ENCODE measurements around the gene C12orf57.

The C12orf57 gene

GRCh38 chr12:6937481-6938352 is 6.1 kb upstream of the C12orf57 start:
- H3K27me3 ChIP-seq (ENCODE audit: insufficient read depth, poor library complexity, severe bottlenecking), result no peaks in the 10 kb centered on the region
- H3K9me3 ChIP-seq (ENCODE audit: severe bottlenecking), result no peaks in the 10 kb centered on the region
- H3K27ac ChIP-seq (ENCODE audit: poor library complexity, severe bottlenecking), result peak overlapping the region; percentile 55
- H3K36me3 ChIP-seq (ENCODE audit: low read depth), result peaks cover 43% of the 10 kb centered on the region
- ATAC-seq (ENCODE audit: low read depth) (peak; percentile 85), DNase-seq (ENCODE audit: low spot score) (peak; percentile 91)
- peak overlapping the region; percentile 31 for H3K4me3 ChIP-seq (ENCODE audit: severe bottlenecking)
- peaks cover 3% of the 10 kb centered on the region for H3K4me1 ChIP-seq (ENCODE audit: insufficient read depth, poor library complexity, severe bottlenecking)
- TF ChIP-seq CTCF (IDR thresholded peaks at IDR 0.05; ENCODE audit: poor library complexity, severe bottlenecking), result peak; percentile 97

- Histone ChIP-seq H3K27me3 (ENCODE audit: insufficient read depth, poor library complexity, severe bottlenecking) (no peaks in the 10 kb centered on the region), H3K4me1 (ENCODE audit: insufficient read depth, poor library complexity, severe bottlenecking) (peaks cover 3% of the 10 kb centered on the region), H3K4me3 (ENCODE audit: severe bottlenecking) (peak overlapping the region; percentile 31), H3K9me3 (ENCODE audit: severe bottlenecking) (no peaks in the 10 kb centered on the region), H3K36me3 (ENCODE audit: low read depth) (peaks cover 41% of the 10 kb centered on the region), H3K27ac (ENCODE audit: poor library complexity, severe bottlenecking) (peak overlapping the region; percentile 55)
- ATAC-seq (ENCODE audit: low read depth) (no peak), DNase-seq (ENCODE audit: low spot score) (no peak)
- TF ChIP-seq CTCF (IDR thresholded peaks at IDR 0.05; ENCODE audit: poor library complexity, severe bottlenecking), result peak; percentile 70
These were observed 5.2 kb upstream of the C12orf57 start for GRCh38 chr12:6938353-6939190.

GRCh38 chr12:6939191-6939540 is 4.7 kb upstream of the C12orf57 start:
- H3K27ac ChIP-seq (ENCODE audit: poor library complexity, severe bottlenecking), result no peak overlapping the region
- no peaks in the 10 kb centered on the region for H3K27me3 ChIP-seq (ENCODE audit: insufficient read depth, poor library complexity, severe bottlenecking)
- H3K36me3 ChIP-seq (ENCODE audit: low read depth), result peaks cover 35% of the 10 kb centered on the region
- no peaks in the 10 kb centered on the region for H3K4me1 ChIP-seq (ENCODE audit: insufficient read depth, poor library complexity, severe bottlenecking)
- no peak for TF ChIP-seq CTCF (IDR thresholded peaks at IDR 0.05; ENCODE audit: poor library complexity, severe bottlenecking)
- DNase-seq (ENCODE audit: low spot score) (no peak), ATAC-seq (ENCODE audit: low read depth) (no peak)
- no peak overlapping the region for H3K4me3 ChIP-seq (ENCODE audit: severe bottlenecking)
- H3K9me3 ChIP-seq (ENCODE audit: severe bottlenecking), result no peaks in the 10 kb centered on the region

GRCh38 chr12:6941267-6941666 is 2.6 kb upstream of the C12orf57 start:
- Histone ChIP-seq H3K4me1 (ENCODE audit: insufficient read depth, poor library complexity, severe bottlenecking) (peaks cover 13% of the 10 kb centered on the region), H3K27ac (ENCODE audit: poor library complexity, severe bottlenecking) (no peak overlapping the region)

More at GRCh38 chr12:6941267-6941666, 2.6 kb upstream of the C12orf57 start:
- ATAC-seq (ENCODE audit: low read depth) (no peak), DNase-seq (ENCODE audit: low spot score) (no peak)
- no peaks in the 10 kb centered on the region for H3K27me3 ChIP-seq (ENCODE audit: insufficient read depth, poor library complexity, severe bottlenecking)
- no peak for TF ChIP-seq CTCF (IDR thresholded peaks at IDR 0.05; ENCODE audit: poor library complexity, severe bottlenecking)
- H3K4me3 ChIP-seq (ENCODE audit: severe bottlenecking), result no peak overlapping the region
- no peaks in the 10 kb centered on the region for H3K9me3 ChIP-seq (ENCODE audit: severe bottlenecking)
- peaks cover 29% of the 10 kb centered on the region for H3K36me3 ChIP-seq (ENCODE audit: low read depth)

All from RWPE2 (cell line).